Transverse colon (tissue), 4 donors: Measurements from ENCODE around the gene LSM14B. TPM values are rescaled to one million over a fixed set of nuclear protein-coding genes. Genes with fewer than 3 reads are reported as not detected.

Experiments
- DNase-seq: peaks from one replicate; pipeline ENCODE4 v3.0.0-alpha.2; 2019
- H3K27ac ChIP-seq, 4 donors: fragments of 200-600 bp; sonication (generic); 2 replicates each; pipeline ENCODE4 v1.5.1; 2016 to 2018; ENCODE audit warnings: inconsistent platforms in 4 of 4
- H3K27me3 ChIP-seq: fragments of 200-600 bp; sonication (generic); 2 replicates; pipeline ENCODE4 v1.5.1; 2017; ENCODE audit warnings: inconsistent platforms
- H3K36me3 ChIP-seq, 4 donors: fragments of 200-600 bp; sonication (generic); 2 replicates each; pipeline ENCODE4 v1.5.1; 2017 to 2019; ENCODE audit warnings: inconsistent platforms in 4 of 4
- H3K4me1 ChIP-seq, 4 donors: fragments of 200-600 bp; sonication (generic); 2 replicates each; pipeline ENCODE4 v1.5.1; 2017 to 2020; ENCODE audit warnings: inconsistent platforms in 4 of 4
- H3K4me3 ChIP-seq, 4 donors: fragments of 200-600 bp; sonication (generic); 1 replicate in 1 of 4; 2 replicates in 3 of 4; pipeline versions ENCODE4 v1.5.1 to v1.6.1; 2017 to 2019; ENCODE audit warnings: inconsistent platforms in 4 of 4
- H3K9me3 ChIP-seq, 2 donors: fragments of 200-600 bp; sonication (generic); 2 replicates each; pipeline ENCODE4 v1.5.1; 2017 to 2019; ENCODE audit warnings: inconsistent platforms in 2 of 2
- EP300 ChIP-seq: sonication (generic); formaldehyde crosslinking; IDR thresholded peaks from one replicate; pipeline ENCODE4 v1.6.1; 2017; ENCODE audit warnings: antibody characterized with exemption, low read depth
- POLR2A ChIP-seq: fragments of 450-650 bp; IDR thresholded peaks from one replicate; pipeline ENCODE4 v1.6.1; 2016; ENCODE audit warnings: antibody characterized with exemption, mild to moderate bottlenecking, moderate library complexity
- POLR2AphosphoS5 ChIP-seq, 3 donors: sonication (generic); formaldehyde crosslinking; IDR thresholded peaks; one replicate each; pipeline ENCODE4 v1.6.1; 2016; ENCODE audit warnings: antibody characterized with exemption in 3 of 3
- WGBS, 2 donors: methylation state at CpG; one replicate each; pipeline ENCODE4 v1.1.5; 2018; ENCODE audit warnings: low coverage in 1 of 2; 5-methylcytosine and 5-hydroxymethylcytosine counted together
- in situ Hi-C, 4 donors: fragments of 200-750 bp; cut with MboI; loops; one replicate each; pipeline versions ENCODE4 v1.15.0 to v1.15.1; 2017; ENCODE audit warnings: low sequenced_read_pairs in 3 of 4, low pct_ligation_motif_present in 1 of 4, low pct_unique_long_range_greater_than_20kb in 1 of 4
- intact Hi-C: fragments of 100-400 bp; cut with DNase I; formaldehyde crosslinking; loops from one replicate; pipeline ENCODE4 v1.15.1; 2023; ENCODE audit warnings: low total_unique reads
- total RNA-seq, 4 donors: library from RNA; depleted of rRNA; stranded (reverse); fragments of >200 nt; gene quantifications; one replicate each; pipeline ENCODE4 v1.1.0, GENCODE V29; 2016
- TF ChIP-seq, protein P1 (sequence below), 5 experiments: fragments of 200-600 bp in 3 of 5; fragments of 450-650 bp in 2 of 5; sonication (generic) in 3 of 5; IDR thresholded peaks; 1 replicate in 2 of 5; 2 replicates in 3 of 5; pipeline ENCODE4 v1.5.1; 2016 to 2017; ENCODE audit warnings: antibody characterized with exemption in 5 of 5, inconsistent platforms in 3 of 5, mild to moderate bottlenecking in 2 of 5, moderate library complexity in 1 of 5

The LSM14B gene
- total RNA-seq, 4 donors from 2014 or later: 22.1 to 45.3 (median 35.6) TPM

GRCh38 chr20:62177307-62177706, 55.0 kb downstream of the LSM14B start:
- no peaks in the 10 kb centered on the region for H3K9me3 ChIP-seq
- H3K27ac ChIP-seq: no peak overlapping the region
- intact Hi-C loops: no loop called here
- H3K36me3 ChIP-seq: peaks cover 0 to 4% (median 0%) of the 10 kb centered on the region in 4 donors
- TF ChIP-seq EP300 (no peak), POLR2A (no peak), POLR2AphosphoS5 (IDR thresholded peaks at IDR 0.05) (no peak)
- TF ChIP-seq, protein P1, sequence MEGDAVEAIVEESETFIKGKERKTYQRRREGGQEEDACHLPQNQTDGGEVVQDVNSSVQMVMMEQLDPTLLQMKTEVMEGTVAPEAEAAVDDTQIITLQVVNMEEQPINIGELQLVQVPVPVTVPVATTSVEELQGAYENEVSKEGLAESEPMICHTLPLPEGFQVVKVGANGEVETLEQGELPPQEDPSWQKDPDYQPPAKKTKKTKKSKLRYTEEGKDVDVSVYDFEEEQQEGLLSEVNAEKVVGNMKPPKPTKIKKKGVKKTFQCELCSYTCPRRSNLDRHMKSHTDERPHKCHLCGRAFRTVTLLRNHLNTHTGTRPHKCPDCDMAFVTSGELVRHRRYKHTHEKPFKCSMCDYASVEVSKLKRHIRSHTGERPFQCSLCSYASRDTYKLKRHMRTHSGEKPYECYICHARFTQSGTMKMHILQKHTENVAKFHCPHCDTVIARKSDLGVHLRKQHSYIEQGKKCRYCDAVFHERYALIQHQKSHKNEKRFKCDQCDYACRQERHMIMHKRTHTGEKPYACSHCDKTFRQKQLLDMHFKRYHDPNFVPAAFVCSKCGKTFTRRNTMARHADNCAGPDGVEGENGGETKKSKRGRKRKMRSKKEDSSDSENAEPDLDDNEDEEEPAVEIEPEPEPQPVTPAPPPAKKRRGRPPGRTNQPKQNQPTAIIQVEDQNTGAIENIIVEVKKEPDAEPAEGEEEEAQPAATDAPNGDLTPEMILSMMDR (IDR thresholded peaks at IDR 0.05): no peak
- DNase-seq: no peak
- in situ Hi-C loops: no loop called here
- peaks cover 0 to 6% (median 5%) of the 10 kb centered on the region in 4 donors for H3K4me1 ChIP-seq
- WGBS, 2 donors: 91 to 94% methylated on average over 7 to 9 of the region's 9 CpGs
- H3K4me3 ChIP-seq: no peak overlapping the region
- no peaks in the 10 kb centered on the region for H3K27me3 ChIP-seq

GRCh38 chr20:62178316-62179161, 56.3 kb downstream of the LSM14B start:
- WGBS, 2 donors: 80 to 92% methylated on average over 1 to 15 of the region's 19 CpGs
- in situ Hi-C loops (no loop called here), intact Hi-C loops (no loop called here)
- H3K4me1 ChIP-seq: peaks cover 0 to 10% (median 7%) of the 10 kb centered on the region in 4 donors
- H3K36me3 ChIP-seq: peaks cover 0 to 4% (median 0%) of the 10 kb centered on the region in 4 donors
- no peaks in the 10 kb centered on the region for H3K9me3 ChIP-seq
- H3K4me3 ChIP-seq: no peak overlapping the region
- TF ChIP-seq POLR2AphosphoS5 (IDR thresholded peaks at IDR 0.05) (no peak), POLR2A (no peak), EP300 (no peak)
- TF ChIP-seq, protein P1 (IDR thresholded peaks at IDR 0.05): no peak
- no peak overlapping the region for H3K27ac ChIP-seq
- H3K27me3 ChIP-seq: no peaks in the 10 kb centered on the region
- DNase-seq: no peak

GRCh38 chr20:62179162-62179504, 56.9 kb downstream of the LSM14B start:
- intact Hi-C loops: no loop called here
- peaks cover 0 to 4% (median 0%) of the 10 kb centered on the region in 4 donors for H3K36me3 ChIP-seq
- no peak overlapping the region for H3K27ac ChIP-seq
- H3K27me3 ChIP-seq: no peaks in the 10 kb centered on the region
- no peak overlapping the region for H3K4me3 ChIP-seq
- in situ Hi-C loops: no loop called here
- WGBS, 2 donors: 97% methylated on average over 14 of the region's 14 CpGs; no CpG with 5 or more reads in 1 of the 2 donors
- peaks cover 5 to 16% (median 13%) of the 10 kb centered on the region in 4 donors for H3K4me1 ChIP-seq
- TF ChIP-seq POLR2A (no peak), EP300 (no peak), POLR2AphosphoS5 (IDR thresholded peaks at IDR 0.05) (no peak)
- TF ChIP-seq, protein P1 (IDR thresholded peaks at IDR 0.05): no peak
- no peak for DNase-seq
- no peaks in the 10 kb centered on the region for H3K9me3 ChIP-seq

DNA sequence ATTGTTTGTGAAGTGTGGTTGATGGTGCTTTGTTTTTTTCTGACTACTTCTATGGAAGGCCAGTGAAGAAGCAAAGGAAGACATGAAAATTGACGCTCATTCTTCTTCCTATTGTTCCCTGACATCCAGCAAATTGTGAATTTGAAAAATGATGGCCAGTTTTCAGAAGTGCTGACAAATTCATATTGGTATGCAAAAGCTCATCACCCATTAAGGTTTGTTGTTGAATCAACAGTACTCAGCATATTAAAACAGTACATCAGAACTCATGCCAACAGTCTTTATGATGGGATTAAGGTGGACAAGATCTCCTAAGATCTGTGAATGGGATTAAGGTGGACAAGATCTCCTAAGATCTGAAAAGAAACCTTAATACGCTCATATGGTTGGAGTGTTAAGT, 59.5 kb downstream of the LSM14B start:
- in situ Hi-C loops: no loop called here
- H3K27ac ChIP-seq: peak overlapping the region; percentile 94 to 98 (median 96)
- WGBS, 2 donors: 84 to 90% methylated on average over 2 of the region's 2 CpGs

More for the DNA sequence above, 59.5 kb downstream of the LSM14B start:
- peaks cover 7 to 20% (median 18%) of the 10 kb centered on the region in 4 donors for H3K4me1 ChIP-seq
- no peaks in the 10 kb centered on the region for H3K36me3 ChIP-seq
- TF ChIP-seq EP300 (no peak), POLR2A (no peak), POLR2AphosphoS5 (IDR thresholded peaks at IDR 0.05) (no peak)
- TF ChIP-seq, protein P1 (IDR thresholded peaks at IDR 0.05): no peak
- peak overlapping the region in 1 of 4 donors; percentile 88 for H3K4me3 ChIP-seq
- intact Hi-C loops: loop anchor here (10.0 kb wide), 1 partner anchor 53 kb away; the partner anchor contains the start of gene OSBPL2
- H3K27me3 ChIP-seq: no peaks in the 10 kb centered on the region
- H3K9me3 ChIP-seq: no peaks in the 10 kb centered on the region
- no peak for DNase-seq
